ENCODE results near the gene INHBB.
"Not testable (repeated sequence)": the region's sequence is repeated elsewhere in the genome, so short reads cannot be mapped to it uniquely, and the experiment has no call there.

INHBB gene

DNA sequence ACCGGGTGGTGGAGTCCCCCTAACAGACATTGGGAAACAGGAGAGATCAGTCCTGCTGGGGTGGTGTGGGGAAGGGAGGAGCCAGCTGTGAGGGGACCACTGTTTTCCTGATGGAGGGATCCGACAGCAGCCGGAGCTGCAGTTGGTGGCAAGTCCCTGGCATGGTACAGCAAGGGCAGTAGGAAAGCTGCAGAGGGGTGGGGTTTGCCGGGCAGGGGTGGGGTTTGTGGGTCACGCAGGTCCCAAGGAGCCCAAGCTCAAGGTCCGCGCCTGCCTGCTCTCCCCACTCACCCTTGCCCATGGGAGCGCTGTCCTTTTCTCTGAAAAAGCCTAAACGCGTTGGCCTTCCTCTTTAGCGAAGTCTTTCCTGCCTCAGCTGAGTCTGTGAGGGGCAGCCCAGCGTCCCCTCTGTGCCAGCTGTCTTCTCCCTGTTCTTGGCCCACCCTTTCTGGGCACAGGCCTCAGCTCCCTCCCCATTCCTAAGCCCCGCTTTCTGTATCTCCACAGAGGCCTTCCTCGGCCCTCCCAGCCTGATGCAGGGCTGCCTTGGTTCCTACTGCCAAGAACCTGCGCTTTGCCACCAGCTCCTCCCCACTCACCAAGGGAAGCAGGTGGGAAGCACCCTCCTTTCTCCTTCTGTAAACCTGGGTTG is 29.3 kb upstream of the INHBB start:
- no peak for DNase-seq

GRCh38 chr2:120317180-120317533 is 28.8 kb upstream of the INHBB start:
- no peak for DNase-seq

DNA sequence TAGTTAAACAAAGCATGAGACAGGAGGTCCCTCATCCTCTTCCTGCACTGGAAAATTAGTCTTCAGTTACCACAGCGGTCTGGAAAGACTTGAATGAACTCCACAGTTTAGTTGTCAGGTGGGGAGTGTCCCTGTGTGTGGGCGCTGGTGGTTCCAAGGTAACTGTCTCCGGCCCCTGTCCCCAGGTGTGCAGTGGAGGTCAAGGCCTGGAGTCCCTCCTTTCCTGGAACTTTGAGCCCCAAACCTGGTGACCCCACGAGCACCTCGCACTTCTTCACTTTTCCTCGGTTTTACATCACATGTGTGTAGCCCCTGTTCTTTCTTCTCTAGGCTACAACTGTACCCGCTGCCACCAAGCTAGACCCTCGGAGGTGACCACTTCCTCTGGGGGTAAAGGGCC is 28.0 kb upstream of the INHBB start:
- DNase-seq: no peak

- no peak for DNase-seq
These were observed 27.3 kb upstream of the INHBB start for GRCh38 chr2:120318626-120319025.

DNA sequence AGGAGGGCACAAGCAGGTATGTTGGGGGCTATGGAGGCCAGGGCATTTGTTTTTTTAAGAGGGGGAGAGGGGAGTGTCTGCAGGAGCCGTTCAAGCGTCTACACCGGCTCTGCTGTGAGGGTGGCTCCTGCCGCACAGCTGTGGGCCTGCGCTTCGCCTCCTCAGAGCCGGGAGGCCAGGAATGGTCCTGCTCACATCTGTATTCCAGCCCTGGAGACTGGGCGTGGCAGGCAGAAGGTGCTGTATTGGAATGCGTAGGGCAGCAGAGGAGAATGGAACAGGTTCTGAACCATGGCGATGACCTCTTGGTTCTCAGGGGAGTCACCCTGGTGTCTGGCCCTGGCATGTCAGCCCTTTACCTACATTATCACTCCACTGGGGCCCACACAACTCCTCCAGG is 26.8 kb upstream of the INHBB start:
- no peak for DNase-seq

DNA sequence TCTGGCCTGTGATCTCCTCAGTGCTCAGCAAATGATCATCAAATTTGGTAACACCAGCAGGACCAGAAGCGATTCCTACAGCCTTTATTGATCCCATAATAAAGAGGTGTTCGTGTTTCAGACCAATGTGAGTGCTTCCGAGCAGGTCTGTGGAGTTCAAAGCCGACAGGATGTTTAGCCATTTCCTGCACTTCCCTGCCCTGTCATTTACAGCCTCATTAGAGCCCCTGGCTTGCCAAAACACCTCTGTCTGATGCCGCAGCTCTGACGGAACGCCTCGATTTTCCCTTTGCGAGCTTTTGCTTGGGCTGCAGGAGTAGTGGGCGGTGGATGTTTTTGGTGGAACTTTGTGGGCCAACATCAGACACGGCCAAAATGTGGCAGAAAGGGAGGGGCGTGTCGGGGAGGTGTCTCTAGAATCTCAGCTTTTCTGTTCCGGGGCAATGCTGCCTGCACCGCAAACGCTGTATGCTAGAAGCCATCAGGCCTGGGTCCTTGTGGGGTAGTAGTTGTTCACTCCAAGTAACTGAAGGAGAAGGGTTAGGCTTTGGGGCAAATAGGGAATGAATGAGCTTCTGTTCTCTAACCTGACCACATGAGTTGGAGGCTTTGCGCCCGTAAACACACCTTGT is 26.1 kb upstream of the INHBB start:
- no peak for DNase-seq

- no peak for DNase-seq
These were observed 25.6 kb upstream of the INHBB start for GRCh38 chr2:120320318-120320851.

DNA sequence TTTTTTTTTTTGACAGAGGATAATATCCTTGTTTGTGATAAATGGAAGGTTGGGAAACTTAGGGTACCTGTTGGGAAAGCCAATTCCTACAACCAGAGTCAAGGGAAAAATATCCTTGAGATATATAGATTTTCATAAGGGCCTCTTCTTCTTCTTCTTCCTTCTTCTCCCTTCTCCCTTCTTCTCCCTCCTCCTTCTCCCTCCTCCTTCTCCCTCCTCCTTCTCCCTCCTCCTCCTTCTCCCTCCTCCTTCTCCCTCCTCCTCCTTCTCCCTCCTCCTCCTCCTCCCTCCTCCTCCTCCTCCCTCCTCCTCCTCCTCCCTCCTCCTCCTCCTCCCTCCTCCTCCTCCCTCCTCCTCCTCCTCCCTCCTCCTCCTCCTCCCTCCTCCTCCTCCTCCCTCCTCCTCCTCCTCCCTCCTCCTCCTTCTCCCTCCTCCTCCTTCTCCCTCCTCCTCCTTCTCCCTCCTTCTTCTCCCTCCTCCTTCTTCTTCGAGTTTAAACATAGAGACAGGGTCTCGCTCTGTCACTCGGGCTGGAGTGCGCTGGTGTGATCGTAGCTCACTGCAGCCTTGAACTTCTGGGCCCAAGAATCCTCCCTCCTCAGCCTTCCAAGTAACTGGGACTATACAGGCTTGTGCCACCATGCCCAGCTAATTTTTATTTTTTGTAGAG is 24.9 kb upstream of the INHBB start:
- not testable (repeated sequence) for DNase-seq

- no peak for DNase-seq
These were observed 24.1 kb upstream of the INHBB start for GRCh38 chr2:120321721-120322284.

DNA sequence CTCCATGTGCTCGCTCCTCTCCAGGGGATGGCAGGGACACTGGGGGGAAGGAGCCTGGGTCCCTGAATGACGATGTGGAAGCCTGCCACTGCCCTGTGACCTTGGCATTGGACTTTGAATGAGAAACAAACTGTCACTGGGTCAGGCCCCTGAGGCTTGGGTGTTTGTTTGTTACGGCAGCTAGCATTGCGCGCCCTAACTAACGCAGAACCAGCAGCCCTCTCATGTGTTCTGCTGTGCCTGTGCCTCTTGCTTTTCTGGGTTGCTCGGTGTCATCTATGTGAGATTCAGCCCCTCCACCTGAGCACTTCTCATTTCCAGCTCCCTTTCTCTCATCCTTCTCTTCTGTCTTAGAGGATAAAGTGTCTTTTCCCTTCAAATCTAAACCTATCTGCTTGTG is 23.6 kb upstream of the INHBB start:
- no peak for DNase-seq

DNA sequence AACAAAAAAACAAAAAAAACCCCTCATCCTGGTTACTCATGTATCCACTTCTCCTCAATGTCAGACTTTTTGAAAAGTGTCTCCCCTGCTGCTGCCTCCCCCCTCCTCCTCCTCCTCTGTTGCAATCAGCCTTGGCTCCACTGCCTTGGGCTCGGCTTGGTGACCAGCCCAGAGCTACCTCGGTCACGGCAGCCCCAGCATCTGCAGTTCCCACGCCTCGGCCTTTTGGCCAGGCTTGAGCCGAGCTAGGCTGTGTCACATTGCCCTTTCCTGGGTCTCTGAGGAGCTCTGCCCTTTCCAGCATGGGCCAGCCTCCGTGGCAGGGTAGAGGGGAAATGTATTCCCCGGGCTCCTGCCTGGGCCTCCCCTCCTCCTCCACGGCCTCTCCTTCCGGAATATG is 22.7 kb upstream of the INHBB start:
- no peak for DNase-seq

DNA sequence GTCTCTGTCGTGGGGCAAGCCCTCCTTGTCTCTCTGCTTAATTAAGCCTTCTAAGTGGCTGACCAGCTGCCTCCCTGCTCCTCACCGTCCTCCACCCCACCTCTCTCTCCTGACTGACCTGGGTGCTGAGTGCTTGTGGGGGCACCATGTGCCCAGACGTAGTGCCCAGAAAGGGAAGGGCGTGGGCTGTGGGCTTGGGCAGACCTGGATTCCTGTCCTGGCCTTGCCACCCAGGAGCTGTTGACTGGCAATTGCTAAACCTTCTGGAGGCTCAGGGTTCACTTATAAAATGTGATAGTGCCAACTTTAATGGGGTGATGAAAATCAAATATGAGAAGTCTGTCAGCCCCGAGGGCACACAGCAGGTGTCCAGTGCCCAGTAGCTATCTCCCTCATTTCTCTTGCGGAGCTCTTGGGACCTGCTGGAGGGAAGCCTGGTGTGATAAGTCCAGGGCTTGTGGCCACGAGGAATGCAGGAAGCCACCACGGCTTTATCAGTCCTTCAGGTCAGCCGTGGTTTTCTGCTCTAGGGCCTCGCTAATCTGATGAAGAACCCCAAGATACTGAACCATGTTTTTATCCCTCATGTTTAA is 22.0 kb upstream of the INHBB start:
- DNase-seq: no peak

DNA sequence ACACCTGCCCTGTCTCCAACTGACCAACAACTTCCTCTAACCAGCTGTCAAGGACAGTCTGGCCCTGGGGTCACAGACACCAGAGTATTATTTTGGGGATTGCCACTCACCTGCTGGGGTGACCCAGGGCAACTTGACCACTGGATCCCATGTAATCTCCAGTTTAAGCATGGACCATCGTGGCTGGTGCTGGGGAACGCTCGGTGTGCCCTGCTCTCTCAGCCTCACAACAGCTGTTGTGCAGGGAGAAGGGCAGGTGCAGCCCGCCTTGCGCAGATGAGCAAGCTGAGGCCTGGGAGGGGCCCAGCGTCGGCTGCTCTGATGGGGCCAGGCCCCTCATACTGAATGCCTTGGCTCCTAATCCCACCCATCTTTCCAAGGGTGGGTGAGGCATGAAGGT is 21.0 kb upstream of the INHBB start:
- DNase-seq: no peak

- no peak for DNase-seq
These were observed 19.9 kb upstream of the INHBB start for GRCh38 chr2:120326066-120326465.

DNA sequence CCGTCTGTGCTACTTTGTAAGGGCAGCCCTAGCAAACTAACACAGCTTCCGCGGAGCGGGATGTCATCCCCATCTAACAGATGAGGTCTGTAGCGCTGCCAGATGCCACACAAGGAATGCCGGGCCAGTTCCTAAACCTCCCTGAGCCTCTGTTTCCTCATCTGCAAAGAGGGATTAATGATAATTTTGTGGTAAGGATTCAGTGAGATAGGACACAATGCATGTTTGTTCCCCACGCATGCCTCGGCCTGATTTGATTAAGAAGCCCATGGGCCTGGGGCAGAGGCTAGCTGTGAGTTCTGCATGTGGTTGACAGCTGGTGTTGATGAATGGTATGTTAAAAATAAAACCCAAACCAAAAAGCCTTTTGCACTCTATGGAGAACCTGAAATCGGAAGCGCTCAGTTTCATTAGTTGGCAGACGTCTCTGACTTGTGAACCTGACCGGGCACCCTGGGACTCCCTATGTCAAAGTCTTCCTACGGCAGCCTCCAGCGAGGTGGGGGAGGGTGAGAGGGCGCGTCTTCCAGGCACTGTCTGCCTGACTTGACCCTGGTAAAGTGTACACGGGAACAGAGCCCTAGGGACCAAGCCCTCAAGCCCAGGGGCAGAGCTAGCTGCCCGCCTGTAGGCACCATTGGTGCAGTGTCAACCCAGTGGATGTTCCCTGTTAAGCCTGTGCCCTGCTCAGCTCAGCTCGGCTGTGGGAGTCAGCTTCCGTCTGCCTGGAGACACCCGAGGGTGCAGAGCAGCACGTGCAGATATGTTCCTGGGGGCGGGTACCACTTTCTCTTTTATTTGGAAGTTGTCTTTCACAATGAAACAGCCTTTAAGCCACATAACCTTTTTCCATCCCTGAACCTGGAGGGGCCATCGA is 14.8 kb upstream of the INHBB start:
- no peak for DNase-seq

- no peak for DNase-seq
These were observed 14.0 kb upstream of the INHBB start for GRCh38 chr2:120331903-120332302.

DNA sequence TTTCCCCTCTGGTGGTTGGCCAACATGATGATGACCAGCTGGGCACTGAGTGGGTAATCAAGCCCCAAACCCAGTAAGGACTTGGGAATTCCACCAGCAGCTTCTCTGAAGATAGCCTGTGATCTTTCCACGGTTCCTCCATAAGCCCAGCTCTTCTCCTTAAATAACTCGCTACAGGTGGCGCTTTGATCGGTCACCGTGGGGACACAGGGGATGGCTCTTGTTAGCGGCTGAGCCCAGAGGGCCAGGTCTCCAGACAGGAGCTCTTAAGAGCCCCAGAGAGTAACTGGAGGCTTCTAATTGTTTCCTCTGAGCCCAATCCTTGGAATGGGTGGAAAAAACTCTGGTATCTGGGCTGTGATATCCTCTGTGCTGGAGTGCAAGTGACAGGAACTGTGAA is 13.6 kb upstream of the INHBB start:
- no peak for DNase-seq

DNA sequence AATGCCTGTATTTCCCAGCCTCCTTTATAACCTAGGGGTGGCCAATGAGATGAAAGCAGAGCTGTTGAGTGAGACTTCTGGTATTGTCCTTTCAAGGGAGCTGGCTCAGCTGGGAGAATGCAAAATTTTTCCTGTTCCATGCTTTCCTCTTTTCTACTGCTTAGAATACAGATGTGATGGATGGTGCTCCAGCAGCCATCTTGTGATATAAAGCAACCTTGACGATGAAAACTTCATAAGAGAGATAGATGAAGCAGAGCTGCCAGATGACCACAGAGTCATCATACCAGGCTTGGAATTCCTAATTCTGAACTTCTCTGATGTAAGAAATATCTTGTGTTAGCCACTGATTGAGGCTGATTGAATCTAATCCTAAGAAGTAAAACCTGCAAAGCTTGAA is 11.9 kb upstream of the INHBB start:
- no peak for DNase-seq

DNA sequence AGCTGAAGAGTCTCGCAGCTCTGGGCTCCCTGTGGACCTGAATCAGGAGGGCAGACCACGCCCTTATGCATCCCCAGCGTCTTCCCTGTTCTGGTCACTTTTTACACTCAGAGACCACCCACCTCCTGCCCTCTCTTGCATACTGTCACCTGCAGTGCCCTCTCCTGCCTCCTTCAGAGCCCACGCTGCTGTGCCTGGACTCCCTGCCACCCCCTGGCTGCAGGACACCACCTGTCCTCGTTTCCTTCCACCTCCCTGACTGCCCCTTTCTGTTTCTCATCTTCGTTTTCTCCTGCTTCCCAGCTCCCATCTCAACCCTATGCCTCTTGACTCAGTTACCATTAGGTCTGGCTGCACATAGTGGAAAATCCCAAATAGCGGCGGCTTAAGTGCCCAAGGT is 9.2 kb upstream of the INHBB start:
- no peak for DNase-seq

GRCh38 chr2:120338015-120338414 is 7.9 kb upstream of the INHBB start:
- DNase-seq: no peak

- DNase-seq: no peak
These were observed 4.0 kb upstream of the INHBB start for GRCh38 chr2:120341977-120342376.

- no peak for DNase-seq
These were observed 3.5 kb upstream of the INHBB start for GRCh38 chr2:120342446-120342845.

- DNase-seq: no peak
These were observed 2.9 kb upstream of the INHBB start for GRCh38 chr2:120343100-120343432.
